Measurements from ENCODE around the gene TMEM9. TPM values are rescaled to one million over a fixed set of nuclear protein-coding genes. Genes with fewer than 3 reads are reported as not detected.

The TMEM9 gene
- total and polyA plus RNA-seq, 2 experiments from 2014 or later, result 99.4 to 104 TPM

GRCh38 chr1:201126463-201126831, 27.8 kb downstream of the TMEM9 start:
- Histone ChIP-seq H3K9me3 (ENCODE audit: low read depth) (no peaks in the 10 kb centered on the region), H3K79me2 (no peaks in the 10 kb centered on the region), H3K4me2 (no peak overlapping the region), H3K36me3 (replicated peaks; ENCODE audit: insufficient read depth, low read depth) (no peaks in the 10 kb centered on the region), H2AFZ (no peak overlapping the region), H4K20me1 (ENCODE audit: insufficient read depth, poor library complexity, severe bottlenecking) (no peaks in the 10 kb centered on the region), H3K4me3 (no peak overlapping the region), H3K4me1 (ENCODE audit: insufficient read depth) (no peaks in the 10 kb centered on the region), H3K27me3 (peaks cover 10% of the 10 kb centered on the region), H3K9me2 (replicated peaks; ENCODE audit: insufficient read depth) (no peaks in the 10 kb centered on the region), H3K27ac (no peak overlapping the region)
- DNase-seq (ENCODE audit: low spot score), result no peak
- TF ChIP-seq CTCF (IDR thresholded peaks at IDR 0.05; ENCODE audit: poor library complexity) (no peak), EZH2phosphoT487 (IDR thresholded peaks at IDR 0.05; ENCODE audit: low read depth, severe bottlenecking, unreplicated experiment) (no peak), EZH2 (IDR thresholded peaks at IDR 0.05; ENCODE audit: borderline replicate concordance) (no peak)
- 61% methylated on average over 3 of the region's 3 CpGs for WGBS (ENCODE audit: low lambda C conversion rate, missing lambda C conversion rate)

GRCh38 chr1:201125800-201126199, 28.5 kb downstream of the TMEM9 start:
- Histone ChIP-seq H3K4me2 (no peak overlapping the region), H4K20me1 (ENCODE audit: insufficient read depth, poor library complexity, severe bottlenecking) (no peaks in the 10 kb centered on the region), H3K36me3 (replicated peaks; ENCODE audit: insufficient read depth, low read depth) (no peaks in the 10 kb centered on the region), H3K4me1 (ENCODE audit: insufficient read depth) (no peaks in the 10 kb centered on the region), H3K9me3 (ENCODE audit: low read depth) (no peaks in the 10 kb centered on the region), H3K27ac (no peak overlapping the region), H3K9me2 (replicated peaks; ENCODE audit: insufficient read depth) (no peaks in the 10 kb centered on the region), H3K27me3 (peaks cover 14% of the 10 kb centered on the region), H2AFZ (no peak overlapping the region), H3K79me2 (no peaks in the 10 kb centered on the region), H3K4me3 (no peak overlapping the region)
- WGBS (ENCODE audit: low lambda C conversion rate, missing lambda C conversion rate), result 78% methylated on average over 7 of the region's 7 CpGs
- DNase-seq (ENCODE audit: low spot score), result no peak
- TF ChIP-seq EZH2phosphoT487 (IDR thresholded peaks at IDR 0.05; ENCODE audit: low read depth, severe bottlenecking, unreplicated experiment) (no peak), EZH2 (IDR thresholded peaks at IDR 0.05; ENCODE audit: borderline replicate concordance) (no peak), CTCF (IDR thresholded peaks at IDR 0.05; ENCODE audit: poor library complexity) (no peak)

- no peak overlapping the region for H3K27ac ChIP-seq
- H4K20me1 ChIP-seq (ENCODE audit: insufficient read depth, poor library complexity, severe bottlenecking), result no peaks in the 10 kb centered on the region
- H2AFZ ChIP-seq, result no peak overlapping the region
- H3K27me3 ChIP-seq, result peaks cover 22% of the 10 kb centered on the region
- DNase-seq (ENCODE audit: low spot score), result no peak
- H3K9me3 ChIP-seq (ENCODE audit: low read depth), result no peaks in the 10 kb centered on the region
- H3K4me3 ChIP-seq, result no peak overlapping the region
- H3K79me2 ChIP-seq, result no peaks in the 10 kb centered on the region
- WGBS (ENCODE audit: low lambda C conversion rate, missing lambda C conversion rate), result 81% methylated on average over 9 of the region's 9 CpGs
- TF ChIP-seq EZH2phosphoT487 (IDR thresholded peaks at IDR 0.05; ENCODE audit: low read depth, severe bottlenecking, unreplicated experiment) (no peak), CTCF (IDR thresholded peaks at IDR 0.05; ENCODE audit: poor library complexity) (no peak), EZH2 (IDR thresholded peaks at IDR 0.05; ENCODE audit: borderline replicate concordance) (no peak)
- H3K9me2 ChIP-seq (replicated peaks; ENCODE audit: insufficient read depth), result no peaks in the 10 kb centered on the region
- H3K4me1 ChIP-seq (ENCODE audit: insufficient read depth), result no peaks in the 10 kb centered on the region
- H3K4me2 ChIP-seq, result no peak overlapping the region
- no peaks in the 10 kb centered on the region for H3K36me3 ChIP-seq (replicated peaks; ENCODE audit: insufficient read depth, low read depth)
Measured at GRCh38 chr1:201125019-201125418, 29.3 kb downstream of the TMEM9 start.

GRCh38 chr1:201123866-201124265, 30.4 kb downstream of the TMEM9 start:
- Histone ChIP-seq H3K4me3 (no peak overlapping the region), H3K27me3 (peaks cover 29% of the 10 kb centered on the region), H3K9me2 (replicated peaks; ENCODE audit: insufficient read depth) (no peaks in the 10 kb centered on the region), H3K4me2 (no peak overlapping the region), H3K4me1 (ENCODE audit: insufficient read depth) (no peaks in the 10 kb centered on the region), H2AFZ (no peak overlapping the region), H3K9me3 (ENCODE audit: low read depth) (no peaks in the 10 kb centered on the region), H3K79me2 (no peaks in the 10 kb centered on the region), H4K20me1 (ENCODE audit: insufficient read depth, poor library complexity, severe bottlenecking) (no peaks in the 10 kb centered on the region), H3K27ac (no peak overlapping the region), H3K36me3 (replicated peaks; ENCODE audit: insufficient read depth, low read depth) (no peaks in the 10 kb centered on the region)
- DNase-seq (ENCODE audit: low spot score), result no peak
- 100% methylated on average over 1 of the region's 1 CpG for WGBS (ENCODE audit: low lambda C conversion rate, missing lambda C conversion rate)
- TF ChIP-seq EZH2 (IDR thresholded peaks at IDR 0.05; ENCODE audit: borderline replicate concordance) (no peak), CTCF (IDR thresholded peaks at IDR 0.05; ENCODE audit: poor library complexity) (no peak), EZH2phosphoT487 (IDR thresholded peaks at IDR 0.05; ENCODE audit: low read depth, severe bottlenecking, unreplicated experiment) (no peak)
